ENCODE measurements around the gene MS4A8. TPM values are rescaled to one million over a fixed set of nuclear protein-coding genes. Genes with fewer than 3 reads are reported as not detected.

MS4A8 gene
- total RNA-seq, 4 donors from 2014 or later, result not detected

DNA sequence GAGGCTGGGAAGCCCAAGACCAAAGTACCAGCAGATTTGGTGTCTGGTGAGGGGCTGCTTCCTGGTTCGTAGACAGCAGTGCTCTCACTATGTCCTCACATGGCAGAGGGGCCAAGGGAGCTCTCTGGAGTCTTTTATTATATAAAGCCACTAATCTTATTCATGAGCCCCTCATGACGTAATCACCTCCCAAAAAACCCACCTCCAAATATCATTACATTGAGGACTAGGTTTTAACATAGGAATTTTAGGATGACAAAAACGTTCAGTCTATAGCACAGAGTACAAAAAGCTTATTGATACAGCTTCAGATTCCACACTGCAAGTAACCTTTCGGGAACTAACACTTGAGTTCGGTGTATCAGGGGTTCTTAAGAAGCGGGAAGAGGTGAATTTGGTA is 21.0 kb downstream of the MS4A8 start:
- Histone ChIP-seq H3K4me1 (no peaks in the 10 kb centered on the region), H3K27ac (no peak overlapping the region), H3K36me3 (no peaks in the 10 kb centered on the region), H3K27me3 (peaks cover 0 to 13% (median 0%) of the 10 kb centered on the region in 4 donors), H3K9me3 (no peaks in the 10 kb centered on the region), H3K4me3 (no peak overlapping the region)
- no peak for DNase-seq
- no peak for TF ChIP-seq POLR2A (IDR thresholded peaks at IDR 0.05)
- TF ChIP-seq, protein P1, sequence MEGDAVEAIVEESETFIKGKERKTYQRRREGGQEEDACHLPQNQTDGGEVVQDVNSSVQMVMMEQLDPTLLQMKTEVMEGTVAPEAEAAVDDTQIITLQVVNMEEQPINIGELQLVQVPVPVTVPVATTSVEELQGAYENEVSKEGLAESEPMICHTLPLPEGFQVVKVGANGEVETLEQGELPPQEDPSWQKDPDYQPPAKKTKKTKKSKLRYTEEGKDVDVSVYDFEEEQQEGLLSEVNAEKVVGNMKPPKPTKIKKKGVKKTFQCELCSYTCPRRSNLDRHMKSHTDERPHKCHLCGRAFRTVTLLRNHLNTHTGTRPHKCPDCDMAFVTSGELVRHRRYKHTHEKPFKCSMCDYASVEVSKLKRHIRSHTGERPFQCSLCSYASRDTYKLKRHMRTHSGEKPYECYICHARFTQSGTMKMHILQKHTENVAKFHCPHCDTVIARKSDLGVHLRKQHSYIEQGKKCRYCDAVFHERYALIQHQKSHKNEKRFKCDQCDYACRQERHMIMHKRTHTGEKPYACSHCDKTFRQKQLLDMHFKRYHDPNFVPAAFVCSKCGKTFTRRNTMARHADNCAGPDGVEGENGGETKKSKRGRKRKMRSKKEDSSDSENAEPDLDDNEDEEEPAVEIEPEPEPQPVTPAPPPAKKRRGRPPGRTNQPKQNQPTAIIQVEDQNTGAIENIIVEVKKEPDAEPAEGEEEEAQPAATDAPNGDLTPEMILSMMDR (IDR thresholded peaks at IDR 0.05), result no peak
- 67 to 72% methylated on average over 5 to 6 of the region's 6 CpGs for WGBS, 2 donors
- intact Hi-C loops (cut with DNase I), result no loop called here

DNA sequence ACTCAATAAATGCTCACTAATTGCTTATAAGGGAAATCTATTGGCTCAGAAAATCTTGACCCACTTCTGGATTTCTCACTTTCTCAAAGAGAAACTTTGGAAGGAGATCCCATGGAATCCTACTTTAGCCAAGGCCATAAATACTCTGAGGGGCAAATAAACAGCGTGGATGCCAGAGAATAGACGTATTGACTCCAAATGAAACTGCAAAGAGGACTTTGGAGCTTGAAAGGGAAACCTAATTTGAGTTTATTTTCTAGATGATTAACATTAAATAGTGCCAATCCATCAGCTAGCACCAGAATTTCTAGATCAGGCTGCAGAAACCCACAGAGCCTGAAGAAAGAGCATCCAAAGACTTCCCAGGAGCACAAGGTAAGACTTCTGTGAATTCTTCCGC is 25.0 kb downstream of the MS4A8 start, which contains the start of gene MS4A18:
Gene MS4A18 (plus strand): TSS at position 301 of the 400 bp plus-strand sequence.
- Histone ChIP-seq H3K9me3 (no peaks in the 10 kb centered on the region), H3K27me3 (peaks cover 0 to 5% (median 0%) of the 10 kb centered on the region in 4 donors), H3K4me1 (no peaks in the 10 kb centered on the region), H3K36me3 (no peaks in the 10 kb centered on the region), H3K27ac (no peak within 1 kb of the TSS), H3K4me3 (no peak within 1 kb of the TSS)
- TF ChIP-seq POLR2A (IDR thresholded peaks at IDR 0.05), result no peak
- TF ChIP-seq, protein P1 (IDR thresholded peaks at IDR 0.05), result no peak
- intact Hi-C loops (cut with DNase I), result no loop called here
- DNase-seq, result no peak
- 74 to 81% methylated on average over 3 of the region's 3 CpGs for WGBS, 2 donors

GRCh38 chr11:60725592-60725991 is 26.2 kb downstream of the MS4A8 start:
- Histone ChIP-seq H3K9me3 (no peaks in the 10 kb centered on the region), H3K4me1 (no peaks in the 10 kb centered on the region), H3K36me3 (no peaks in the 10 kb centered on the region), H3K4me3 (no peak overlapping the region), H3K27me3 (peaks cover 0 to 5% (median 0%) of the 10 kb centered on the region in 4 donors), H3K27ac (no peak overlapping the region)
- WGBS, 2 donors, result 75 to 79% methylated on average over 1 of the region's 1 CpG
- TF ChIP-seq, protein P1 (IDR thresholded peaks at IDR 0.05), result no peak
- TF ChIP-seq POLR2A (IDR thresholded peaks at IDR 0.05), result no peak
- intact Hi-C loops (cut with DNase I), result no loop called here
- no peak for DNase-seq

DNA sequence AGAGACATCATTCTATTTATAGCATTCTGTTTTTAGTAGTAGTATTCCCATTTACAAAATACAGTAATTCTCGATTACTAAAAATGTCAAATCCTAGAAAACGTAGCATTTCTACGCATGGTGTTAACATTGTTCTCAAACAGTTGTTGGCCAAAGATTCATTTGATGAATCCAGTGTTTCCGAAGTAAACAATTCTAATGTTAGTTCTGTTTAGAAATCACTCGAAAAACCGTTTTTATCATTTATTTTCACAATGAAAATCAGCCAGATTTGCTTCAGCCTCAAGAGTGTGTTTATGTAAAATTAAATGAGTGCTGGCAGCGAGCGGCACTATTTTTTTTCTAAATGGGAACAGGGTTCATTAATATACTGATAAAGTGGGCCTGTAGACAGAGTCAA is 32.2 kb downstream of the MS4A8 start:
- intact Hi-C loops (cut with DNase I), result no loop called here
- no peaks in the 10 kb centered on the region for H3K36me3 ChIP-seq
- no peak for DNase-seq
- H3K4me3 ChIP-seq, result no peak overlapping the region
- TF ChIP-seq, protein P1 (IDR thresholded peaks at IDR 0.05), result no peak
- no peak for TF ChIP-seq POLR2A (IDR thresholded peaks at IDR 0.05)
- H3K4me1 ChIP-seq, result no peaks in the 10 kb centered on the region
- H3K27me3 ChIP-seq, result peaks cover 0 to 5% (median 0%) of the 10 kb centered on the region in 4 donors
- no peak overlapping the region for H3K27ac ChIP-seq
- 50 to 59% methylated on average over 8 of the region's 8 CpGs for WGBS, 2 donors
- no peaks in the 10 kb centered on the region for H3K9me3 ChIP-seq

- Histone ChIP-seq H3K36me3 (no peaks in the 10 kb centered on the region), H3K4me3 (no peak overlapping the region), H3K27ac (no peak overlapping the region), H3K27me3 (no peaks in the 10 kb centered on the region), H3K9me3 (no peaks in the 10 kb centered on the region), H3K4me1 (no peaks in the 10 kb centered on the region)
- WGBS, 2 donors, result 75 to 80% methylated on average over 4 of the region's 4 CpGs
- TF ChIP-seq POLR2A (IDR thresholded peaks at IDR 0.05), result no peak
- TF ChIP-seq, protein P1 (IDR thresholded peaks at IDR 0.05), result no peak
- intact Hi-C loops (cut with DNase I), result no loop called here
- no peak for DNase-seq
Measured at GRCh38 chr11:60734279-60734678, 34.9 kb downstream of the MS4A8 start.

Measured in esophagus squamous epithelium (tissue), 5 donors.